Measurements from ENCODE around the gene IMMP2L.

GRCh38 chr7:111413739-111414138, 148.6 kb downstream of the IMMP2L start:
- no peak for TF ChIP-seq CTCF (IDR thresholded peaks at IDR 0.05; ENCODE audit: extremely low read depth in 1 of 2, insufficient read depth in 1 of 2, low read depth in 1 of 2, low read length in 2 of 2)
- no peak for TF ChIP-seq POLR2A (IDR thresholded peaks at IDR 0.05; ENCODE audit: low read depth, low read length)
